ENCODE measurements around the gene SRGAP3.

The SRGAP3 gene

GRCh38 chr3:9125278-9125951 is 124.0 kb downstream of the SRGAP3 start:
- no peak overlapping the region for H3K4me3 ChIP-seq (replicated peaks; ENCODE audit: low read depth, low read length)
- TF ChIP-seq CTCF (IDR thresholded peaks at IDR 0.05; ENCODE audit: low read length, missing control alignments), result no peak
- no peak for DNase-seq (ENCODE audit: low read depth)

- no peak for TF ChIP-seq CTCF (IDR thresholded peaks at IDR 0.05; ENCODE audit: low read length, missing control alignments)
- no peak for DNase-seq (ENCODE audit: low read depth)
These were observed 124.7 kb downstream of the SRGAP3 start for GRCh38 chr3:9124730-9125129.

DNA sequence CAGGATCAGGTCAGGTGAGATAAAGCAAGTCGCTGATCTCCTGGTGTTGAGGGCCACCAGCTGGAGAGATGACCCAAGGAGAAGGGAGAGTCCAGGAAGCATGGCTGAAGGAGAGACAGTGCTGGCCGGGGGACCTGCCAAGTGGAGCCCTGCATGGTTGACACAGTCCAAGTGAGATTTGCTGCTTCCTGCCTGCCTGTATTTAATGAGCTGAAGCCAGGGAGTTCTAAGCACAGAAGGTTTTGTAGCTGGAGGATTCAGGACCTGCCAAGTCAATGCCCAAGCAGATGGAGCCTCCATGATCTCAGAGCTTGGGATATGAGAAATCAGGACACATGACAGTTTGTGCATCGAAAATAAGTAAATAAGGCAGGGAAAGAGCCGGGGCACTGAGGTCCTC is 125.6 kb downstream of the SRGAP3 start:
- TF ChIP-seq CTCF (IDR thresholded peaks at IDR 0.05; ENCODE audit: low read length, missing control alignments), result no peak
- DNase-seq (ENCODE audit: low read depth), result no peak
- H3K4me3 ChIP-seq (replicated peaks; ENCODE audit: low read depth, low read length), result no peak overlapping the region

More at GRCh38 chr3:9124730-9125129, 124.7 kb downstream of the SRGAP3 start:
- H3K4me3 ChIP-seq (replicated peaks; ENCODE audit: low read depth, low read length), result no peak overlapping the region

- no peak for TF ChIP-seq CTCF (IDR thresholded peaks at IDR 0.05; ENCODE audit: low read length, missing control alignments)
- no peak for DNase-seq (ENCODE audit: low read depth)
- H3K4me3 ChIP-seq (replicated peaks; ENCODE audit: low read depth, low read length), result no peak overlapping the region
These were observed 126.6 kb downstream of the SRGAP3 start for GRCh38 chr3:9122732-9123364.

DNA sequence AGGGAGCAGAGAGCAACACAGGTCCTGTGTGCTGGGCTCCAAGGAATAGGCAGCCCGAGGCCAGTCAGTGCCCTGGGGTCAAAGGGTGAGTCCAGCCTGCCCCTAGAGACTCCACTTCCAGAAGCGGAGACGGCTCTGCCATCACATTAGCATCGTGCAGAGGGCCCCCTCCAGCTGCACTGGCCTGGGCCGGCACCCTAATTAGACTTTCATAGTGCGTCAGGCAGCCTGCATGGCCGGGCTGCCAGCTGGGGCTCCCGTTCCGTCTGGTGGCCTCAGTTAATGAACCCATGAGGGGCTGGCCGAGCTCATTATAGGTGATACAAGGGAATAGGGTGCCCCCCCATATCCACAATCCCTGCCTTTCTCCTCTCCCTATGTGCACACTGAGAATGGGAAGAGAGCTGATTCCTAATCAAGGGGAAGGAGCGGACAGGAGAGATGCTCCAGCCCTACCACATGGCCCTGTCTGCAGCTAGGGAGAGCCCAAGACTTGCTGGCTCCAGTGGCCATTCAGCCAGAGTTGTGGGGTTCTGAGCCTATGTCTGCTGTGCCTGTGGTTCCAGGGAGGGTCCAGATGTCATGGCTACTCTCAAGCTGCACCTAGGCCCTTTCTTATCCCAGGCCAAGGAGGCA is 128.0 kb downstream of the SRGAP3 start:
- H3K4me3 ChIP-seq (replicated peaks; ENCODE audit: low read depth, low read length), result no peak overlapping the region
- DNase-seq (ENCODE audit: low read depth), result no peak
- TF ChIP-seq CTCF (IDR thresholded peaks at IDR 0.05; ENCODE audit: low read length, missing control alignments), result no peak

DNA sequence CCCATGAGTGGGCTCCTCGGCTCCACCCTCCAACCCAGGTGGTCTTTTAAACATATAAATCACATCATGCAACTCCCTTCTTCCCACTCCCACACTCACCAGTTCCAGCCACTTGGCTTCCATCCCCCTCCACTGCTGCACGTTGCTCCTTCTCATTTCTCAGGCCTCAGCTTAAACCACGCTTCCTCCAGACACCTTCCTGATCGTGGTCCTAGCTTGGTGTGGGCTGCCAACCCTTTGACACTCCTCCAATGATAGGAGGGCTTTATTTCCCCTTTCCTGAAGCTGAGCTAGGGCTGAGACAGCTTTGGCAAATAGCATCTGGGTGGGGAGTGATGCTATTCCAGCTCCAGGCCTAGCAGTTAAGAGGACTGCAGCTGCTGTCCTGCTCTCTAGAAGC is 130.1 kb downstream of the SRGAP3 start:
- DNase-seq (ENCODE audit: low read depth), result no peak
- H3K4me3 ChIP-seq (replicated peaks; ENCODE audit: low read depth, low read length), result no peak overlapping the region
- TF ChIP-seq CTCF (IDR thresholded peaks at IDR 0.05; ENCODE audit: low read length, missing control alignments), result no peak
